Lower leg skin (tissue), 3 donors: ENCODE measurements around the gene LIPC.

Experiments used
- POLR2A ChIP-seq, 2 donors: fragments of 450-650 bp; IDR thresholded peaks; one replicate each; pipeline ENCODE4 v1.6.1; 2016 to 2017; ENCODE audit warnings: antibody characterized with exemption in 2 of 2, mild to moderate bottlenecking in 1 of 2, moderate library complexity in 1 of 2
- TF ChIP-seq, protein P1 (sequence below), 3 donors: fragments of 450-650 bp; IDR thresholded peaks; one replicate each; pipeline ENCODE4 v1.5.1; 2016; ENCODE audit warnings: antibody characterized with exemption in 3 of 3, mild to moderate bottlenecking in 3 of 3, moderate library complexity in 2 of 3

DNA sequence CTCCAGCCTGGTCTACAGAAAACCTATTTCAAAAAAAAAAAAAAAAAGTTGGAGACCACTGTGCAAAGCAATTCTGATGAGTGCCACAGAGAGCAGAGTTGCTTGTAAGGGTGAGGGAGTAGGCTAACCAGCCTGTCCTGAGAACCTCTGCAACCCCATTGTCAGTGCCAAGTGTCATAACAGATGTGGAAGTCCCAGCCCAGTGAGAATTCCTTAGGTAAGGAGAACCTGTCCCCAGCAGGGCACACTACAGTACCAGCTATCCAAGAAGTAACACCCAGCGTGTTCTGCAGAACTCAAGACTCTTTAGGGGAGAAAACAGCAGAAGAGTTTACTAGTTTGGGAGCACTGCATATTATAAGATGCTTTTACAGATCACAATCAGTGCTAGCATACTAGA, 156.3 kb downstream of the LIPC start:
- TF ChIP-seq, protein P1, sequence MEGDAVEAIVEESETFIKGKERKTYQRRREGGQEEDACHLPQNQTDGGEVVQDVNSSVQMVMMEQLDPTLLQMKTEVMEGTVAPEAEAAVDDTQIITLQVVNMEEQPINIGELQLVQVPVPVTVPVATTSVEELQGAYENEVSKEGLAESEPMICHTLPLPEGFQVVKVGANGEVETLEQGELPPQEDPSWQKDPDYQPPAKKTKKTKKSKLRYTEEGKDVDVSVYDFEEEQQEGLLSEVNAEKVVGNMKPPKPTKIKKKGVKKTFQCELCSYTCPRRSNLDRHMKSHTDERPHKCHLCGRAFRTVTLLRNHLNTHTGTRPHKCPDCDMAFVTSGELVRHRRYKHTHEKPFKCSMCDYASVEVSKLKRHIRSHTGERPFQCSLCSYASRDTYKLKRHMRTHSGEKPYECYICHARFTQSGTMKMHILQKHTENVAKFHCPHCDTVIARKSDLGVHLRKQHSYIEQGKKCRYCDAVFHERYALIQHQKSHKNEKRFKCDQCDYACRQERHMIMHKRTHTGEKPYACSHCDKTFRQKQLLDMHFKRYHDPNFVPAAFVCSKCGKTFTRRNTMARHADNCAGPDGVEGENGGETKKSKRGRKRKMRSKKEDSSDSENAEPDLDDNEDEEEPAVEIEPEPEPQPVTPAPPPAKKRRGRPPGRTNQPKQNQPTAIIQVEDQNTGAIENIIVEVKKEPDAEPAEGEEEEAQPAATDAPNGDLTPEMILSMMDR (IDR thresholded peaks at IDR 0.05) = no peak
- no peak for TF ChIP-seq POLR2A (IDR thresholded peaks at IDR 0.05)
